ENCODE data around the gene UCN2. TPM values are rescaled to one million over a fixed set of nuclear protein-coding genes. Genes with fewer than 3 reads are reported as not detected.

Gene UCN2
- total and polyA plus RNA-seq, 2 donors (not counting 3 experiments of a cell fraction or from before 2014, with no cell fraction given), result 0.11 TPM; not detected in 1

DNA sequence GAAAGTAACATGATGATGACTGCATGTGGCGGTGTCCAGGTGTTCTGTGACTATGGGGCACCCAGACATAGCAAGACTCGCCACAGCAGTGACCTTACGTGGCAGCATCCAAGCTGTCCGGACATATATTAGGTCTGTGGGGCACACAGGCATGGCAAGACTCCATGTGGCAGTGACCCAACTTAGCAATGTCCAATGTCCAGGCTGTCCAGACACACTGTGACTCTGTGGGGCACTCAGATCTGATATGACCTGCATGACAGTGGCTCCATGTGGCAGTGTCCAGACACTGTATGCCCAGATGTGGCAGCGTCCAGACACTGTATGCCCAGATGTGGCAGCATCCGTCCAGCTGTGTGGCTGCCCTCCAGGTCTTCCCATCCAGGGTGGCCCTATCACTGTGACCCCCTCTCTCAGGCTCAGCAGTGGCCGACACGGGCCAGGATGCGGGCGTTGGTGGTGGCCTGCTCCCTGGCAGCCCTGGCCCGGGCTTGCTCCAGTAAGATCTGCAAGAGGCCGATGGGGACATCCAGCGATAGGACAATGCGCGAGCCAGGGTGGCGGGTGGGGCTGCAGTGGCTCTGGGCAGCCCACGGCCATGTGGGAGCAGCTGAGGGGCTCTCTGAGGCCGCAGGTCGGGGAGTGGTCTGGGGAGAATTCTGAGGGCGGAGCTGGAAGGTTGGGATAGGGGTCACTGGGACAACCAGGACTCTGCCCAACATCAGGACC lies 1.1 kb downstream of the UCN2 start:
- DNase-seq (ENCODE audit: low read depth, low spot score), result no peak
- intact Hi-C loops (cut with micrococcal nuclease) (no loop called here), dilution Hi-C loops (cut with MboI; ENCODE audit: extremely low pct_ligation_motif_present, low sequenced_read_pairs) (no loop called here)
- H3K9me1 ChIP-seq (replicated peaks; ENCODE audit: control insufficient read depth, extremely low read depth, insufficient read depth, low read length), result no peaks in the 10 kb centered on the region
- no peaks in the 10 kb centered on the region for H3K79me2 ChIP-seq (ENCODE audit: control insufficient read depth, insufficient read depth, low read length)
- H3K9me3 ChIP-seq (replicated peaks; ENCODE audit: control insufficient read depth, insufficient read depth, low read length), result no peaks in the 10 kb centered on the region
- no peaks in the 10 kb centered on the region for H3K36me3 ChIP-seq (ENCODE audit: control insufficient read depth in 2 of 2, extremely low read depth in 1 of 2, insufficient read depth in 2 of 2, low read length in 2 of 2)
- no peak for FAIRE-seq
- no peak overlapping the region for H2AFZ ChIP-seq (ENCODE audit: low read depth, low read length)
- no peaks in the 10 kb centered on the region for H3K27me3 ChIP-seq (ENCODE audit: control insufficient read depth in 2 of 2, insufficient read depth in 2 of 2, low read length in 2 of 2)
- TF ChIP-seq EZH2 (IDR thresholded peaks at IDR 0.05; ENCODE audit: borderline replicate concordance, low read depth, low read length, severe bottlenecking) (no peak), JUN (IDR thresholded peaks at IDR 0.05; ENCODE audit: borderline replicate concordance, insufficient read depth, insufficient read length, low read depth) (no peak), FOS (IDR thresholded peaks at IDR 0.05; ENCODE audit: borderline replicate concordance, insufficient read depth, low read length) (no peak), MYC (IDR thresholded peaks at IDR 0.05; ENCODE audit: low read depth, low read length) (no peak), POLR2A (IDR thresholded peaks at IDR 0.05; ENCODE audit: low read depth, low read length) (no peak), GATA2 (IDR thresholded peaks at IDR 0.05; ENCODE audit: insufficient read depth, insufficient read length, low read depth, low read length) (no peak)
- TF ChIP-seq, protein P1, sequence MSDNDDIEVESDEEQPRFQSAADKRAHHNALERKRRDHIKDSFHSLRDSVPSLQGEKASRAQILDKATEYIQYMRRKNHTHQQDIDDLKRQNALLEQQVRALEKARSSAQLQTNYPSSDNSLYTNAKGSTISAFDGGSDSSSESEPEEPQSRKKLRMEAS (IDR thresholded peaks at IDR 0.05; ENCODE audit: insufficient read depth, insufficient read length), result no peak
- H3K9ac ChIP-seq (replicated peaks; ENCODE audit: extremely low read depth, insufficient read depth, low read length), result no peak overlapping the region
- no TSS peak for BruUV-seq (replicated peaks)
- no peak overlapping the region for H3K27ac ChIP-seq (ENCODE audit: insufficient read depth, low read depth, low read length)
- peaks cover 21% of the 10 kb centered on the region for H3K4me1 ChIP-seq (ENCODE audit: control insufficient read depth, extremely low read depth, insufficient read depth, low read length)
- no peaks in the 10 kb centered on the region for H4K20me1 ChIP-seq (replicated peaks; ENCODE audit: control insufficient read depth, extremely low read depth, insufficient read depth, low read length)
- CTCF ChIA-PET, result interaction anchor here (0.7 to 1.4 kb wide), 4 partner anchors 13 to 126 kb away, joined by 3 to 6 read pairs (median 4); partner anchors contain the start of genes SLC26A6 and UQCRC1
- H3K4me2 ChIP-seq (ENCODE audit: insufficient read depth, low read length), result no peak overlapping the region
- no peak overlapping the region for H3K4me3 ChIP-seq (replicated peaks in 1 of 3; ENCODE audit: insufficient read depth in 1 of 3, low read depth in 1 of 3, low read length in 3 of 3)
- POLR2A ChIA-PET, result no interaction called here
